K562 (cell line): ENCODE results near the gene HP. TPM values are rescaled to one million over a fixed set of nuclear protein-coding genes. Genes with fewer than 3 reads are reported as not detected.

ENCODE experiments used
- CBX3 ChIP-seq, 2 experiments: IDR thresholded peaks; 1 replicate in 1 of 2; 2 replicates in 1 of 2; pipeline ENCODE4 v1.6.1; 2012; ENCODE audit warnings: inconsistent platforms in 2 of 2, low read length in 2 of 2, borderline replicate concordance in 1 of 2, control low read depth in 1 of 2
- DIDO1 ChIP-seq: fragments of 450-650 bp; IDR thresholded peaks from 2 replicates; pipeline ENCODE4 v1.6.1; 2016; ENCODE audit warnings: low read depth, missing biosample characterization, missing genetic modification characterization
- DMBX1 ChIP-seq: fragments of 250-450 bp; sonication (Bioruptor Pico); IDR thresholded peaks from 2 replicates; pipeline ENCODE4 v1.8.0; 2022; ENCODE audit warnings: inconsistent platforms, mild to moderate bottlenecking, moderate library complexity, borderline replicate concordance
- EP300 ChIP-seq: IDR thresholded peaks from 2 replicates; pipeline ENCODE4 v1.6.1; 2012; ENCODE audit warnings: low read length, improper control_type of control experiment
- ETS1 ChIP-seq: conservative IDR thresholded peaks from 2 replicates; pipeline ENCODE4 v1.6.1; 2011; ENCODE audit warnings: low read depth, mild to moderate bottlenecking, low read length; ENCODE audit not compliant: control insufficient read depth
- GABPA ChIP-seq: fragments of 200-800 bp; sonication (Bioruptor generic); conservative IDR thresholded peaks from 2 replicates; pipeline ENCODE4 v1.6.1; 2016; ENCODE audit warnings: low read depth, missing genetic modification characterization, missing compliant biosample characterization
- HMGXB4 ChIP-seq: sonication (generic); formaldehyde crosslinking; IDR thresholded peaks from 2 replicates; pipeline ENCODE4 v1.8.1; 2023; ENCODE audit warnings: mild to moderate bottlenecking, missing genetic modification reagents
- HNRNPUL1 ChIP-seq: fragments of 200-400 bp; formaldehyde crosslinking; IDR thresholded peaks from 2 replicates; pipeline ENCODE4 v1.6.1; 2017; ENCODE audit warnings: low read length
- NR2C2 ChIP-seq, 2 experiments: fragments of 200-800 bp in 1 of 2; sonication (Bioruptor generic) in 1 of 2; sonication (generic) in 1 of 2; formaldehyde crosslinking in 1 of 2; IDR thresholded peaks; 2 replicates each; pipeline versions ENCODE4 v1.6.1 to v1.8.0; 2016 to 2022; ENCODE audit warnings: mild to moderate bottlenecking in 1 of 2, missing compliant biosample characterization in 1 of 2, missing genetic modification characterization in 1 of 2, missing genetic modification reagents in 1 of 2
- POLR3G ChIP-seq: IDR thresholded peaks from 2 replicates; pipeline ENCODE4 v1.6.1; 2011; ENCODE audit not compliant: insufficient read length, insufficient replicate concordance; ENCODE audit errors: extremely low read depth
- RBM22 ChIP-seq: fragments of 200-400 bp; formaldehyde crosslinking; IDR thresholded peaks from 2 replicates; pipeline ENCODE4 v1.6.1; 2018; ENCODE audit warnings: low read length, low read depth; ENCODE audit not compliant: poor library complexity, severe bottlenecking
- SIN3B ChIP-seq: fragments of 450-650 bp; IDR thresholded peaks from 2 replicates; pipeline ENCODE4 v1.6.1; 2017; ENCODE audit warnings: low read depth, mild to moderate bottlenecking, moderate library complexity
- TAF1 ChIP-seq: IDR thresholded peaks from 2 replicates; pipeline ENCODE4 v1.6.1; 2011; ENCODE audit warnings: mild to moderate bottlenecking, low read length, moderate library complexity; ENCODE audit not compliant: insufficient read depth, control insufficient read depth, severe bottlenecking; ENCODE audit errors: extremely low read depth
- TEAD4 ChIP-seq, 2 experiments: sonication (generic) in 1 of 2; formaldehyde crosslinking in 1 of 2; IDR thresholded peaks; 2 replicates each; pipeline versions ENCODE4 v1.6.1 to v1.8.0; 2012 to 2022; ENCODE audit warnings: borderline replicate concordance in 1 of 2, inconsistent platforms in 1 of 2, low read length in 1 of 2, mild to moderate bottlenecking in 1 of 2, missing genetic modification reagents in 1 of 2
- THAP12 ChIP-seq: fragments of 250-450 bp; sonication (Bioruptor Pico); IDR thresholded peaks from 2 replicates; pipeline ENCODE4 v1.9.0; 2021; ENCODE audit warnings: mild to moderate bottlenecking, inconsistent platforms
- ZC3H8 ChIP-seq: fragments of 450-650 bp; IDR thresholded peaks from 2 replicates; pipeline ENCODE4 v1.6.1; 2017
- ZNF280B ChIP-seq: fragments of 250-450 bp; sonication (Bioruptor Pico); IDR thresholded peaks from 2 replicates; pipeline ENCODE4 v1.5.1; 2021; ENCODE audit warnings: mild to moderate bottlenecking
- ZNF830 ChIP-seq: fragments of 250-450 bp; sonication (Bioruptor Pico); IDR thresholded peaks from 2 replicates; pipeline ENCODE4 v1.5.0; 2021; ENCODE audit warnings: mild to moderate bottlenecking
- ZSCAN32 ChIP-seq: fragments of 450-650 bp; formaldehyde crosslinking; IDR thresholded peaks from 2 replicates; pipeline ENCODE4 v1.4.0; 2020; ENCODE audit warnings: mild to moderate bottlenecking, moderate library complexity
- polyA plus RNA-seq, 8 experiments: library from polyadenylated mRNA; depleted of rRNA in 4 of 8; stranded (reverse) in 5 of 8; unstranded in 3 of 8; fragments of >200 nt; fragmentation: Nextera tagmentation in 2 of 8; fragmentation: Illumina TruSeq in 1 of 8; extraction: Ambion mirVana in 2 of 8; extraction: Trizol in 1 of 8; gene quantifications; 2 replicates each; pipeline versions ENCODE4 v1.2.1 to v1.2.3, GENCODE V29; 2011 to 2014; ENCODE audit warnings: inconsistent platforms in 1 of 8, missing spikeins in 1 of 8
- total RNA-seq, 7 experiments: library from RNA; depleted of rRNA in 6 of 7; stranded (reverse); fragments of >200 nt in 6 of 7; fragmentation: Illumina TruSeq in 2 of 7; extraction: Trizol in 2 of 7; gene quantifications; 2 replicates each; pipeline versions ENCODE4 v1.2.1 to v1.2.3, GENCODE V29; 2011 to 2021; ENCODE audit warnings: low replicate concordance in 1 of 7

Gene HP
- total and polyA plus RNA-seq, 9 of the 15 experiments (the other 6 are each of a cell fraction or from before 2014, with no cell fraction given): 0.04 to 8.7 TPM; not detected in 7

GRCh38 chr16:72093448-72094265, 39.4 kb downstream of the HP start, which contains the start of the genes DHX38 and TXNL4B (continued):
- TF ChIP-seq NR2C2 (CRISPR knock-in tag; IDR thresholded peaks at IDR 0.05) (no peak; the same call in none of the 2 replicates), NR2C2 (tag; IDR thresholded peaks at IDR 0.05) (peak; percentile 95), ZSCAN32 (CRISPR knock-in tag) (no peak), HNRNPUL1 (no peak), CBX3 (IDR thresholded peaks at IDR 0.05; ENCODE audit: borderline replicate concordance in 1 of 2, low read length in 2 of 2) (peak in 1 of 2 experiments; percentile 26; a peak in 1 of 3 replicates), DMBX1 (CRISPR knock-in tag) (0 out of 2 replicates have a peak, but pooled peaks have one; percentile 38), ZC3H8 (no peak), ETS1 (0 out of 2 replicates have a peak, but pooled peaks have one; percentile 8), ZNF830 (CRISPR knock-in tag) (no peak), RBM22 (no peak), GABPA (tag) (peak; percentile 99), SIN3B (peak; percentile 91), POLR3G (no peak), ZNF280B (CRISPR knock-in tag) (no peak), DIDO1 (peak; percentile 90), THAP12 (CRISPR knock-in tag) (peak; percentile 44; the same call in 1 of the 2 replicates), EP300 (0 out of 2 replicates have a peak, but pooled peaks have one; percentile 32), HMGXB4 (CRISPR knock-in tag) (no peak), TAF1 (peak; percentile 86), TEAD4 (IDR thresholded peaks at IDR 0.05; ENCODE audit: low read length) (no peak), TEAD4 (CRISPR knock-in tag; IDR thresholded peaks at IDR 0.05; ENCODE audit: borderline replicate concordance) (no peak)
